HEK293 (cell line): ENCODE data around the gene DNTTIP2.

Experiments used
- ATF2 ChIP-seq: fragments of 450-650 bp; formaldehyde crosslinking; IDR thresholded peaks from 2 replicates; pipeline ENCODE4 v1.5.1; 2016; ENCODE audit warnings: missing biosample characterization, missing genetic modification characterization, low read depth
- BCL6B ChIP-seq: fragments of 450-650 bp; formaldehyde crosslinking; IDR thresholded peaks from 2 replicates; pipeline ENCODE4 v1.5.1; 2017; ENCODE audit warnings: missing biosample characterization, missing genetic modification characterization
- GLI4 ChIP-seq: fragments of 450-650 bp; formaldehyde crosslinking; IDR thresholded peaks from 2 replicates; pipeline ENCODE4 v1.5.1; 2016; ENCODE audit warnings: missing biosample characterization, missing genetic modification characterization
- KLF7 ChIP-seq: fragments of 450-650 bp; formaldehyde crosslinking; IDR thresholded peaks from 2 replicates; pipeline ENCODE4 v1.5.1; 2016; ENCODE audit warnings: missing biosample characterization, missing genetic modification characterization, borderline replicate concordance
- MEIS1 ChIP-seq: sonication (generic); formaldehyde crosslinking; IDR thresholded peaks from 2 replicates; pipeline ENCODE4 v1.8.1; 2022; ENCODE audit warnings: missing genetic modification reagents, mild to moderate bottlenecking, borderline replicate concordance
- RBAK ChIP-seq: fragments of 450-650 bp; formaldehyde crosslinking; IDR thresholded peaks from 2 replicates; pipeline ENCODE4 v1.5.1; 2016; ENCODE audit warnings: missing biosample characterization, missing genetic modification characterization
- SALL2 ChIP-seq: fragments of 450-650 bp; formaldehyde crosslinking; IDR thresholded peaks from 2 replicates; pipeline ENCODE4 v1.5.0; 2017; ENCODE audit warnings: missing biosample characterization, mild to moderate bottlenecking, missing genetic modification characterization, borderline replicate concordance
- YY1 ChIP-seq: fragments of 450-650 bp; formaldehyde crosslinking; IDR thresholded peaks from 2 replicates; pipeline ENCODE4 v1.5.1; 2018; ENCODE audit warnings: missing biosample characterization, missing genetic modification characterization
- ZBTB8A ChIP-seq: fragments of 450-650 bp; formaldehyde crosslinking; IDR thresholded peaks from 2 replicates; pipeline ENCODE4 v1.5.1; 2016; ENCODE audit warnings: missing biosample characterization, missing genetic modification characterization
- ZFP41 ChIP-seq: fragments of 450-650 bp; formaldehyde crosslinking; IDR thresholded peaks from 2 replicates; pipeline ENCODE4 v1.5.1; 2016; ENCODE audit warnings: missing biosample characterization, missing genetic modification characterization, borderline replicate concordance
- ZNF114 ChIP-seq: fragments of 450-650 bp; formaldehyde crosslinking; IDR thresholded peaks from 2 replicates; pipeline ENCODE4 v1.5.0; 2017; ENCODE audit warnings: missing biosample characterization, missing genetic modification characterization
- ZNF146 ChIP-seq: fragments of 450-650 bp; formaldehyde crosslinking; IDR thresholded peaks from 2 replicates; pipeline ENCODE4 v1.5.1; 2016; ENCODE audit warnings: missing biosample characterization, missing genetic modification characterization
- ZNF169 ChIP-seq: fragments of 450-650 bp; formaldehyde crosslinking; IDR thresholded peaks from 2 replicates; pipeline ENCODE4 v1.5.1; 2016; ENCODE audit warnings: missing biosample characterization, missing genetic modification characterization
- ZNF174 ChIP-seq: fragments of 450-650 bp; formaldehyde crosslinking; IDR thresholded peaks from 2 replicates; pipeline ENCODE4 v1.5.0; 2017; ENCODE audit warnings: missing biosample characterization, mild to moderate bottlenecking, missing genetic modification characterization
- ZNF324 ChIP-seq: fragments of 450-650 bp; formaldehyde crosslinking; IDR thresholded peaks from 2 replicates; pipeline ENCODE4 v1.5.1; 2016; ENCODE audit warnings: missing biosample characterization, missing genetic modification characterization
- ZNF362 ChIP-seq: fragments of 450-650 bp; formaldehyde crosslinking; IDR thresholded peaks from 2 replicates; pipeline ENCODE4 v1.5.1; 2016; ENCODE audit warnings: missing biosample characterization, missing genetic modification characterization
- ZNF416 ChIP-seq: fragments of 450-650 bp; formaldehyde crosslinking; IDR thresholded peaks from 2 replicates; pipeline ENCODE4 v1.5.1; 2016; ENCODE audit warnings: missing biosample characterization, missing genetic modification characterization
- ZNF426 ChIP-seq: fragments of 450-650 bp; formaldehyde crosslinking; IDR thresholded peaks from 2 replicates; pipeline ENCODE4 v1.5.1; 2017; ENCODE audit warnings: missing biosample characterization, missing genetic modification characterization, mild to moderate bottlenecking, inconsistent platforms, moderate library complexity
- ZNF521 ChIP-seq: fragments of 450-650 bp; formaldehyde crosslinking; IDR thresholded peaks from 2 replicates; pipeline ENCODE4 v1.5.1; 2017; ENCODE audit warnings: missing biosample characterization, mild to moderate bottlenecking, missing genetic modification characterization
- ZNF544 ChIP-seq: fragments of 450-650 bp; formaldehyde crosslinking; IDR thresholded peaks from 2 replicates; pipeline ENCODE4 v1.5.0; 2017; ENCODE audit warnings: missing biosample characterization, missing genetic modification characterization
- ZNF626 ChIP-seq: fragments of 450-650 bp; sonication (Bioruptor Pico); formaldehyde crosslinking; IDR thresholded peaks from 2 replicates; pipeline ENCODE4 v1.5.1; 2018; ENCODE audit warnings: missing biosample characterization, missing genetic modification characterization, inconsistent platforms
- ZNF747 ChIP-seq: fragments of 450-650 bp; formaldehyde crosslinking; IDR thresholded peaks from 2 replicates; pipeline ENCODE4 v1.5.1; 2016; ENCODE audit warnings: missing biosample characterization, missing genetic modification characterization
- TF ChIP-seq, protein P1 (sequence below): fragments of 450-650 bp; formaldehyde crosslinking; IDR thresholded peaks from 2 replicates; pipeline ENCODE4 v1.5.1; 2016; ENCODE audit warnings: missing biosample characterization, missing genetic modification characterization
- TF ChIP-seq, protein P2 (sequence below): fragments of 450-650 bp; formaldehyde crosslinking; IDR thresholded peaks from 2 replicates; pipeline ENCODE4 v1.5.1; 2017; ENCODE audit warnings: missing biosample characterization, missing genetic modification characterization
- TF ChIP-seq, protein P3 (sequence below): fragments of 450-650 bp; formaldehyde crosslinking; IDR thresholded peaks from 2 replicates; pipeline ENCODE4 v1.5.1; 2016; ENCODE audit warnings: missing biosample characterization, missing genetic modification characterization
- TF ChIP-seq, protein P4 (sequence below): fragments of 450-650 bp; formaldehyde crosslinking; IDR thresholded peaks from 2 replicates; pipeline ENCODE4 v1.5.1; 2016; ENCODE audit warnings: missing biosample characterization, missing genetic modification characterization
- TF ChIP-seq, protein P5 (sequence below): fragments of 450-650 bp; formaldehyde crosslinking; IDR thresholded peaks from 2 replicates; pipeline ENCODE4 v1.5.0; 2017; ENCODE audit warnings: missing biosample characterization, missing genetic modification characterization, borderline replicate concordance

DNTTIP2 gene

DNA sequence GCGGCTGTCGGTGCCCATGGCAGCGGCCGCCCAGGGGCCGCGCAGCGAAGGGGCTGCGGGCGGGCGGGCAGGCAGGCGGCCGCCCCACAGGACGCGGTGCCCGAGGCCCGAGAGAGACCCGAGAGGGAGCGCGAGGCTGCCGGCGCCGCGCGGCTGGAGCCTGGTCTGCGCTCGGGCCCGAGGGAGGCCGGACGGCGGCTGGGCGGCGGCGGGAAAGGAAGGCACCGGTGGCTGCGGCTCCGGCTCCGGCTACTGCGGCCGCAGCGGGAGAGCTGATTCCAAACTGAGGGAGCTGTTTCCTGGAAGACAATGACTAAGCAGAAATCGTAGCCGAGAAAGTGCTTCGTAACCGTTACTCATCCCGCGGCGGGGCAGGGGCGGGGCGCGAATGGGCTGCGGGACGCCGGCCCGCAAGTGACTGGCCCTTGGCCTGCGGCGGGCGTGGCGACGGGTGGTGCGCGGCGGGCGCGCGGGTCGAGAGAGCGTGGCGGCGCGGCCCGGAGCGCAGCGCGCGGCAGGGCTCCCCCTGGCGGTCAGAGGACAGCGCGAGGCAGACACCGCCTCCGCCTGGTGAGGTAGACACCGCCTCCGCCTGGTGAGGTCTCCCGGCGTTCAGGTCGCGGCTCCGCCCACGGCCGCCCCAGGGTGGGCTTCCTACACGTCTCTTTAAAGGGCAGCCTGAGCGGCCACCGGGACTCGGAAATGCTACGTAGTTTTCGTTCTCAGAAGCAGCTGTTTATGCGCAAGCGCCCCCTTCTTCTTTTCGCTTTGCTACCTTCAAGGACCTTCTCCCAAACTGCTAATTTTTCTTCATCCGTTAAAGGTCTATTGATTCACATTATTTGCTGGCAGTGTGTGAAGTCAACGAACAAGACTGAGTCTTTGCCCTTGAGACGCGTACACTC, 30.4 kb upstream of the DNTTIP2 start, which contains the start of gene GCLM (continued):
- TF ChIP-seq ZNF146 (tag by site-specific recombination) (0 out of 2 replicates have a peak, but pooled peaks have one; percentile 3), GLI4 (tag by site-specific recombination) (no peak), ZNF416 (tag by site-specific recombination) (no peak), ZNF426 (no peak), RBAK (tag by site-specific recombination) (no peak), YY1 (peak; percentile 32; the same call in 1 of the 2 replicates), ZNF324 (tag by site-specific recombination) (no peak), KLF7 (tag by site-specific recombination) (no peak), ZNF174 (tag by site-specific recombination) (no peak), SALL2 (tag by site-specific recombination) (no peak), MEIS1 (CRISPR knock-in tag) (peak; percentile 21; the same call in 1 of the 2 replicates), ZNF626 (no peak), ATF2 (tag by site-specific recombination) (no peak), ZFP41 (tag by site-specific recombination) (no peak), ZNF114 (no peak), ZNF169 (tag by site-specific recombination) (no peak), ZNF747 (tag by site-specific recombination) (no peak), ZNF544 (tag by site-specific recombination) (no peak), BCL6B (tag by site-specific recombination) (peak; percentile 92), ZNF362 (tag by site-specific recombination) (no peak), ZNF521 (tag by site-specific recombination) (no peak), ZBTB8A (tag by site-specific recombination) (peak; percentile 95)
- TF ChIP-seq, protein P1, sequence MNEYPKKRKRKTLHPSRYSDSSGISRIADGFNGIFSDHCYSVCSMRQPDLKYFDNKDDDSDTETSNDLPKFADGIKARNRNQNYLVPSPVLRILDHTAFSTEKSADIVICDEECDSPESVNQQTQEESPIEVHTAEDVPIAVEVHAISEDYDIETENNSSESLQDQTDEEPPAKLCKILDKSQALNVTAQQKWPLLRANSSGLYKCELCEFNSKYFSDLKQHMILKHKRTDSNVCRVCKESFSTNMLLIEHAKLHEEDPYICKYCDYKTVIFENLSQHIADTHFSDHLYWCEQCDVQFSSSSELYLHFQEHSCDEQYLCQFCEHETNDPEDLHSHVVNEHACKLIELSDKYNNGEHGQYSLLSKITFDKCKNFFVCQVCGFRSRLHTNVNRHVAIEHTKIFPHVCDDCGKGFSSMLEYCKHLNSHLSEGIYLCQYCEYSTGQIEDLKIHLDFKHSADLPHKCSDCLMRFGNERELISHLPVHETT, result no peak
- TF ChIP-seq, protein P2, sequence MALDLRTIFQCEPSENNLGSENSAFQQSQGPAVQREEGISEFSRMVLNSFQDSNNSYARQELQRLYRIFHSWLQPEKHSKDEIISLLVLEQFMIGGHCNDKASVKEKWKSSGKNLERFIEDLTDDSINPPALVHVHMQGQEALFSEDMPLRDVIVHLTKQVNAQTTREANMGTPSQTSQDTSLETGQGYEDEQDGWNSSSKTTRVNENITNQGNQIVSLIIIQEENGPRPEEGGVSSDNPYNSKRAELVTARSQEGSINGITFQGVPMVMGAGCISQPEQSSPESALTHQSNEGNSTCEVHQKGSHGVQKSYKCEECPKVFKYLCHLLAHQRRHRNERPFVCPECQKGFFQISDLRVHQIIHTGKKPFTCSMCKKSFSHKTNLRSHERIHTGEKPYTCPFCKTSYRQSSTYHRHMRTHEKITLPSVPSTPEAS (tag by site-specific recombination), result no peak
- TF ChIP-seq, protein P3, sequence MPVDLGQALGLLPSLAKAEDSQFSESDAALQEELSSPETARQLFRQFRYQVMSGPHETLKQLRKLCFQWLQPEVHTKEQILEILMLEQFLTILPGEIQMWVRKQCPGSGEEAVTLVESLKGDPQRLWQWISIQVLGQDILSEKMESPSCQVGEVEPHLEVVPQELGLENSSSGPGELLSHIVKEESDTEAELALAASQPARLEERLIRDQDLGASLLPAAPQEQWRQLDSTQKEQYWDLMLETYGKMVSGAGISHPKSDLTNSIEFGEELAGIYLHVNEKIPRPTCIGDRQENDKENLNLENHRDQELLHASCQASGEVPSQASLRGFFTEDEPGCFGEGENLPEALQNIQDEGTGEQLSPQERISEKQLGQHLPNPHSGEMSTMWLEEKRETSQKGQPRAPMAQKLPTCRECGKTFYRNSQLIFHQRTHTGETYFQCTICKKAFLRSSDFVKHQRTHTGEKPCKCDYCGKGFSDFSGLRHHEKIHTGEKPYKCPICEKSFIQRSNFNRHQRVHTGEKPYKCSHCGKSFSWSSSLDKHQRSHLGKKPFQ (tag by site-specific recombination), result no peak
- TF ChIP-seq, protein P4, sequence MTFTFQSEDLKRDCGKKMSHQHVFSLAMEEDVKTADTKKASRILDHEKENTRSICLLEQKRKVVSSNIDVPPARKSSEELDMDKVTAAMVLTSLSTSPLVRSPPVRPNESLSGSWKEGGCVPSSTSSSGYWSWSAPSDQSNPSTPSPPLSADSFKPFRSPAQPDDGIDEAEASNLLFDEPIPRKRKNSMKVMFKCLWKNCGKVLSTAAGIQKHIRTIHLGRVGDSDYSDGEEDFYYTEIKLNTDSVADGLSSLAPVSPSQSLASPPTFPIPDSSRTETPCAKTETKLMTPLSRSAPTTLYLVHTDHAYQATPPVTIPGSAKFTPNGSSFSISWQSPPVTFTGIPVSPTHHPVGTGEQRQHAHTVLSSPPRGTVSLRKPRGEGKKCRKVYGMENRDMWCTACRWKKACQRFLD, result no peak
- TF ChIP-seq, protein P5, sequence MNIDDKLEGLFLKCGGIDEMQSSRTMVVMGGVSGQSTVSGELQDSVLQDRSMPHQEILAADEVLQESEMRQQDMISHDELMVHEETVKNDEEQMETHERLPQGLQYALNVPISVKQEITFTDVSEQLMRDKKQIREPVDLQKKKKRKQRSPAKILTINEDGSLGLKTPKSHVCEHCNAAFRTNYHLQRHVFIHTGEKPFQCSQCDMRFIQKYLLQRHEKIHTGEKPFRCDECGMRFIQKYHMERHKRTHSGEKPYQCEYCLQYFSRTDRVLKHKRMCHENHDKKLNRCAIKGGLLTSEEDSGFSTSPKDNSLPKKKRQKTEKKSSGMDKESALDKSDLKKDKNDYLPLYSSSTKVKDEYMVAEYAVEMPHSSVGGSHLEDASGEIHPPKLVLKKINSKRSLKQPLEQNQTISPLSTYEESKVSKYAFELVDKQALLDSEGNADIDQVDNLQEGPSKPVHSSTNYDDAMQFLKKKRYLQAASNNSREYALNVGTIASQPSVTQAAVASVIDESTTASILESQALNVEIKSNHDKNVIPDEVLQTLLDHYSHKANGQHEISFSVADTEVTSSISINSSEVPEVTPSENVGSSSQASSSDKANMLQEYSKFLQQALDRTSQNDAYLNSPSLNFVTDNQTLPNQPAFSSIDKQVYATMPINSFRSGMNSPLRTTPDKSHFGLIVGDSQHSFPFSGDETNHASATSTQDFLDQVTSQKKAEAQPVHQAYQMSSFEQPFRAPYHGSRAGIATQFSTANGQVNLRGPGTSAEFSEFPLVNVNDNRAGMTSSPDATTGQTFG (tag by site-specific recombination), result no peak
